Measurements from ENCODE around the gene CNN1. TPM values are rescaled to one million over a fixed set of nuclear protein-coding genes. Genes with fewer than 3 reads are reported as not detected.

Gene CNN1
- total RNA-seq, 1 experiment from 2014 or later: 0.44 TPM

- Histone ChIP-seq H3K27me3 (ENCODE audit: insufficient read depth, low read depth) (no peaks in the 10 kb centered on the region), H3F3A (ENCODE audit: insufficient read depth, low read depth) (no peaks in the 10 kb centered on the region), H3K79me2 (ENCODE audit: low read depth) (no peaks in the 10 kb centered on the region), H3K27ac (no peak overlapping the region), H2AFZ (no peak overlapping the region), H3K36me3 (ENCODE audit: low read depth) (no peaks in the 10 kb centered on the region), H4K20me1 (ENCODE audit: insufficient read depth) (no peaks in the 10 kb centered on the region), H3K4me3 (no peak overlapping the region), H3K9me2 (ENCODE audit: insufficient read depth) (no peaks in the 10 kb centered on the region), H3K4me2 (no peak overlapping the region), H3K4me1 (replicated peaks; ENCODE audit: insufficient read depth) (no peaks in the 10 kb centered on the region), H3K9me3 (ENCODE audit: insufficient read depth, low read depth) (no peaks in the 10 kb centered on the region)
- TF ChIP-seq EZH2 (IDR thresholded peaks at IDR 0.05; ENCODE audit: low read depth): no peak
- TF ChIP-seq, protein P1, sequence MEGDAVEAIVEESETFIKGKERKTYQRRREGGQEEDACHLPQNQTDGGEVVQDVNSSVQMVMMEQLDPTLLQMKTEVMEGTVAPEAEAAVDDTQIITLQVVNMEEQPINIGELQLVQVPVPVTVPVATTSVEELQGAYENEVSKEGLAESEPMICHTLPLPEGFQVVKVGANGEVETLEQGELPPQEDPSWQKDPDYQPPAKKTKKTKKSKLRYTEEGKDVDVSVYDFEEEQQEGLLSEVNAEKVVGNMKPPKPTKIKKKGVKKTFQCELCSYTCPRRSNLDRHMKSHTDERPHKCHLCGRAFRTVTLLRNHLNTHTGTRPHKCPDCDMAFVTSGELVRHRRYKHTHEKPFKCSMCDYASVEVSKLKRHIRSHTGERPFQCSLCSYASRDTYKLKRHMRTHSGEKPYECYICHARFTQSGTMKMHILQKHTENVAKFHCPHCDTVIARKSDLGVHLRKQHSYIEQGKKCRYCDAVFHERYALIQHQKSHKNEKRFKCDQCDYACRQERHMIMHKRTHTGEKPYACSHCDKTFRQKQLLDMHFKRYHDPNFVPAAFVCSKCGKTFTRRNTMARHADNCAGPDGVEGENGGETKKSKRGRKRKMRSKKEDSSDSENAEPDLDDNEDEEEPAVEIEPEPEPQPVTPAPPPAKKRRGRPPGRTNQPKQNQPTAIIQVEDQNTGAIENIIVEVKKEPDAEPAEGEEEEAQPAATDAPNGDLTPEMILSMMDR (conservative IDR thresholded peaks at IDR 0.05): no peak
- DNase-seq: no peak
- ChIA-PET CTCF (no interaction called here), POLR2A (ENCODE audit: unreplicated experiment) (no interaction called here)
- intact Hi-C loops (cut with micrococcal nuclease; ENCODE audit: unreplicated experiment): no loop called here
- no TSS peak for BruUV-seq (replicated peaks)
Measured at GRCh38 chr19:11495481-11495880, 43.2 kb upstream of the CNN1 start.

GRCh38 chr19:11495885-11496284 is 42.8 kb upstream of the CNN1 start:
- Histone ChIP-seq H3K4me3 (no peak overlapping the region), H2AFZ (no peak overlapping the region), H3K9me2 (ENCODE audit: insufficient read depth) (no peaks in the 10 kb centered on the region), H3K27me3 (ENCODE audit: insufficient read depth, low read depth) (no peaks in the 10 kb centered on the region), H3K4me2 (no peak overlapping the region), H3K79me2 (ENCODE audit: low read depth) (no peaks in the 10 kb centered on the region), H3K36me3 (ENCODE audit: low read depth) (no peaks in the 10 kb centered on the region), H3K27ac (no peak overlapping the region), H3K9me3 (ENCODE audit: insufficient read depth, low read depth) (no peaks in the 10 kb centered on the region), H4K20me1 (ENCODE audit: insufficient read depth) (no peaks in the 10 kb centered on the region), H3F3A (ENCODE audit: insufficient read depth, low read depth) (no peaks in the 10 kb centered on the region), H3K4me1 (replicated peaks; ENCODE audit: insufficient read depth) (no peaks in the 10 kb centered on the region)
- BruUV-seq (replicated peaks): no TSS peak
- ChIA-PET CTCF (no interaction called here), POLR2A (ENCODE audit: unreplicated experiment) (no interaction called here)
- no peak for TF ChIP-seq EZH2 (IDR thresholded peaks at IDR 0.05; ENCODE audit: low read depth)
- TF ChIP-seq, protein P1 (conservative IDR thresholded peaks at IDR 0.05): no peak
- no peak for DNase-seq
- intact Hi-C loops (cut with micrococcal nuclease; ENCODE audit: unreplicated experiment): loop anchor here (1.0 kb wide), 1 partner anchor 91 kb away; no protein-coding TSS in a partner anchor

DNA sequence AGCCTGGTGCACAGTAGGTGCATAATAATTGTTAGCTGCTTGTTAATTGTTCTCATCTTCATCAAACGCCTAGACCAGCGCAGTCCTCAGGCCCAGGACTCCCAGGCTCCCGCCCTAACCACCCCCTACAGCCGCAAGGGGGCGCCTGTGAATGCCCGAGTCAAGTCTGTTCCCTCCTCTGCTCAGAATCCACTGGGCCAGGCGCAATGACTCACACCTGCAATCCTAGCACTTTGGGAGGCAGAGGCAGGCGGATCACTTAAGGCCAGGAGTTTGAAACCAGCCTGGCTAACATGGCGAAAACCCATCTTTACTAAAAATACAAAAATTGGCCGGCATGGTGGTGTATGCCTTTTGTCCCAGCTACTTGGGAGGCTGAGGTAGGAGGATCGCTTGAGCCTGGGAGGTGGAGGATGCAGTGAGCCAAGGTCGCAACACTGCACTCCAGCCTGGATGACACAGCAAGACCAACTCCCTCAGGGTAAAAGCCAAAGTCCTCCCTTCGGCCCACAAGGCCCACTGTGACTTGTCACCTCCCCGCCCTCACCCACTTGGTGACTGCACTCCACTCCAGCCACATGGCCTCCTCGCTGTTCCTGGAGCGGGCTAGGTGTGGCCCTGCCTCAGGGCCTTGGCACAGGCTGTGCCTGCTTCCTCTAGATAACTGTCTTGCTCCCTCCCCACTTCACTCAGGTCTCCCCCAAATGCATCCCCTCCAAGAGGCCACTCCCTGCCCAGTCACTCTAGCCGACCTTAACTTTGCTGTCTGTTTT is 42.1 kb upstream of the CNN1 start:
- H3K9me3 ChIP-seq (ENCODE audit: insufficient read depth, low read depth): no peaks in the 10 kb centered on the region
- intact Hi-C loops (cut with micrococcal nuclease; ENCODE audit: unreplicated experiment): loop anchor here (1.0 kb wide), 1 partner anchor 91 kb away; no protein-coding TSS in a partner anchor
- no peaks in the 10 kb centered on the region for H3K79me2 ChIP-seq (ENCODE audit: low read depth)
- no peaks in the 10 kb centered on the region for H3K4me1 ChIP-seq (replicated peaks; ENCODE audit: insufficient read depth)
- no peaks in the 10 kb centered on the region for H3F3A ChIP-seq (ENCODE audit: insufficient read depth, low read depth)
- no peak overlapping the region for H2AFZ ChIP-seq
- H3K36me3 ChIP-seq (ENCODE audit: low read depth): no peaks in the 10 kb centered on the region
- no peak overlapping the region for H3K27ac ChIP-seq
- no peaks in the 10 kb centered on the region for H3K9me2 ChIP-seq (ENCODE audit: insufficient read depth)
- ChIA-PET CTCF (no interaction called here), POLR2A (ENCODE audit: unreplicated experiment) (no interaction called here)
- H3K4me3 ChIP-seq: no peak overlapping the region
- H3K27me3 ChIP-seq (ENCODE audit: insufficient read depth, low read depth): no peaks in the 10 kb centered on the region
- no peaks in the 10 kb centered on the region for H4K20me1 ChIP-seq (ENCODE audit: insufficient read depth)
- no TSS peak for BruUV-seq (replicated peaks)
- DNase-seq: peak; percentile 67 to 68
- H3K4me2 ChIP-seq: no peak overlapping the region
- TF ChIP-seq EZH2 (IDR thresholded peaks at IDR 0.05; ENCODE audit: low read depth): no peak
- TF ChIP-seq, protein P1 (conservative IDR thresholded peaks at IDR 0.05): peak; percentile 85

Measured in PC-9 (cell line).